ENCODE measurements around the gene BCL11B. TPM values are rescaled to one million over a fixed set of nuclear protein-coding genes. Genes with fewer than 3 reads are reported as not detected.
A peak's percentile ranks its signal among the peaks of the same experiment; 100 is the strongest.

The BCL11B gene
- total RNA-seq, 1 donor from 2014 or later: 1.0 TPM

GRCh38 chr14:99247772-99248171 is 24.2 kb downstream of the BCL11B start:
- Mint-ChIP-seq H3K27me3 (ENCODE audit: unreplicated experiment) (peaks cover 2% of the 10 kb centered on the region), H3K9me3 (ENCODE audit: unreplicated experiment) (no peaks in the 10 kb centered on the region), H3K36me3 (ENCODE audit: low read depth, unreplicated experiment) (no peaks in the 10 kb centered on the region), H3K27ac (ENCODE audit: unreplicated experiment) (no peak overlapping the region), H3K4me3 (ENCODE audit: unreplicated experiment) (no peak overlapping the region), H3K4me1 (ENCODE audit: unreplicated experiment) (no peaks in the 10 kb centered on the region)
- DNase-seq (ENCODE audit: low spot score): no peak
- no peak for TF ChIP-seq CTCF (IDR thresholded peaks at IDR 0.05; ENCODE audit: unreplicated experiment)

- H3K4me3 Mint-ChIP-seq (ENCODE audit: unreplicated experiment): peak overlapping the region; percentile 83
- no peak for DNase-seq (ENCODE audit: low spot score)
- H3K27me3 Mint-ChIP-seq (ENCODE audit: unreplicated experiment): peaks cover 2% of the 10 kb centered on the region
- H3K4me1 Mint-ChIP-seq (ENCODE audit: unreplicated experiment): no peaks in the 10 kb centered on the region
- H3K27ac Mint-ChIP-seq (ENCODE audit: unreplicated experiment): no peak overlapping the region
- no peak for TF ChIP-seq CTCF (IDR thresholded peaks at IDR 0.05; ENCODE audit: unreplicated experiment)
- H3K36me3 Mint-ChIP-seq (ENCODE audit: low read depth, unreplicated experiment): no peaks in the 10 kb centered on the region
- H3K9me3 Mint-ChIP-seq (ENCODE audit: unreplicated experiment): no peaks in the 10 kb centered on the region
Observed at GRCh38 chr14:99247101-99247729, 24.8 kb downstream of the BCL11B start.

- Mint-ChIP-seq H3K9me3 (ENCODE audit: unreplicated experiment) (no peaks in the 10 kb centered on the region), H3K4me1 (ENCODE audit: unreplicated experiment) (peaks cover 4% of the 10 kb centered on the region), H3K4me3 (ENCODE audit: unreplicated experiment) (peak overlapping the region; percentile 83), H3K27me3 (ENCODE audit: unreplicated experiment) (peaks cover 2% of the 10 kb centered on the region), H3K36me3 (ENCODE audit: low read depth, unreplicated experiment) (no peaks in the 10 kb centered on the region), H3K27ac (ENCODE audit: unreplicated experiment) (no peak overlapping the region)
- no peak for DNase-seq (ENCODE audit: low spot score)
- TF ChIP-seq CTCF (IDR thresholded peaks at IDR 0.05; ENCODE audit: unreplicated experiment): no peak
Observed at GRCh38 chr14:99246536-99247097, 25.4 kb downstream of the BCL11B start.

GRCh38 chr14:99245564-99246511 is 26.2 kb downstream of the BCL11B start:
- H3K36me3 Mint-ChIP-seq (ENCODE audit: low read depth, unreplicated experiment): no peaks in the 10 kb centered on the region
- TF ChIP-seq CTCF (IDR thresholded peaks at IDR 0.05; ENCODE audit: unreplicated experiment): no peak
- H3K4me3 Mint-ChIP-seq (ENCODE audit: unreplicated experiment): peak overlapping the region; percentile 78
- H3K4me1 Mint-ChIP-seq (ENCODE audit: unreplicated experiment): peaks cover 6% of the 10 kb centered on the region
- H3K27ac Mint-ChIP-seq (ENCODE audit: unreplicated experiment): no peak overlapping the region
- peak; percentile 36 for DNase-seq (ENCODE audit: low spot score)
- no peaks in the 10 kb centered on the region for H3K9me3 Mint-ChIP-seq (ENCODE audit: unreplicated experiment)
- peaks cover 2% of the 10 kb centered on the region for H3K27me3 Mint-ChIP-seq (ENCODE audit: unreplicated experiment)

All from endothelial cell (in vitro differentiated cells).